Stimulated activated effector memory CD8-positive, alpha-beta T cell treated with anti-CD3 and anti-CD28 coated beads, Interleukin-12 subunit alpha, Interleukin-12 subunit beta, amount 100 ng/mL, for 72 hours (primary cell): ENCODE results near the gene YPEL1.
"Not testable (repeated sequence)": the region's sequence is repeated elsewhere in the genome, so short reads cannot be mapped to it uniquely, and the experiment has no call there.

Experiments used
- ATAC-seq: fragments of 150-1000 bp; cut with Tn5 transposase; 2 replicates; pipeline ENCODE4 v1.10.0; 2021
- DNase-seq, 2 donors: peaks; one replicate each; pipeline ENCODE4 v3.0.0; 2021 to 2022; ENCODE audit warnings: low spot score in 2 of 2
- H3K27ac Mint-ChIP-seq: one replicate; pipeline ENCODE4 v1.8.0; 2022; ENCODE audit warnings: mild to moderate bottlenecking, mixed read lengths
- H3K36me3 Mint-ChIP-seq: one replicate; pipeline ENCODE4 v1.8.0; 2022; ENCODE audit warnings: mild to moderate bottlenecking, mixed read lengths
- H3K4me1 Mint-ChIP-seq: one replicate; pipeline ENCODE4 v1.8.0; 2022; ENCODE audit warnings: mixed read lengths
- H3K4me3 Mint-ChIP-seq: one replicate; pipeline ENCODE4 v1.8.0; 2022; ENCODE audit warnings: mild to moderate bottlenecking, mixed read lengths
- H3K9me3 Mint-ChIP-seq: one replicate; pipeline ENCODE4 v1.8.0; 2022; ENCODE audit warnings: mixed read lengths

YPEL1 gene

GRCh38 chr22:21688706-21689381, 46.8 kb downstream of the YPEL1 start:
- peaks cover 32% of the 10 kb centered on the region for H3K4me1 Mint-ChIP-seq
- peak overlapping the region; percentile 77 for H3K27ac Mint-ChIP-seq
- H3K4me3 Mint-ChIP-seq = no peak overlapping the region
- H3K36me3 Mint-ChIP-seq = peaks cover 80% of the 10 kb centered on the region
- no peak for ATAC-seq
- DNase-seq = no peak
- H3K9me3 Mint-ChIP-seq = no peaks in the 10 kb centered on the region

GRCh38 chr22:21688341-21688705, 47.3 kb downstream of the YPEL1 start:
- ATAC-seq = no peak
- DNase-seq = no peak
- H3K36me3 Mint-ChIP-seq = peaks cover 82% of the 10 kb centered on the region
- H3K9me3 Mint-ChIP-seq = no peaks in the 10 kb centered on the region
- no peak overlapping the region for H3K27ac Mint-ChIP-seq
- H3K4me3 Mint-ChIP-seq = no peak overlapping the region
- H3K4me1 Mint-ChIP-seq = peaks cover 32% of the 10 kb centered on the region

- H3K4me1 Mint-ChIP-seq = peaks cover 32% of the 10 kb centered on the region
- ATAC-seq (no peak), DNase-seq (no peak)
- no peaks in the 10 kb centered on the region for H3K9me3 Mint-ChIP-seq
- no peak overlapping the region for H3K27ac Mint-ChIP-seq
- H3K4me3 Mint-ChIP-seq = no peak overlapping the region
- peaks cover 82% of the 10 kb centered on the region for H3K36me3 Mint-ChIP-seq
Observed at GRCh38 chr22:21687685-21688259, 47.8 kb downstream of the YPEL1 start.

- Mint-ChIP-seq H3K36me3 (peaks cover 76% of the 10 kb centered on the region), H3K27ac (no peak overlapping the region), H3K4me1 (peaks cover 31% of the 10 kb centered on the region), H3K9me3 (no peaks in the 10 kb centered on the region), H3K4me3 (no peak overlapping the region)
- no peak for ATAC-seq
- DNase-seq = no peak
Observed at GRCh38 chr22:21686634-21687393, 48.8 kb downstream of the YPEL1 start.

GRCh38 chr22:21686193-21686608, 49.4 kb downstream of the YPEL1 start:
- no peak overlapping the region for H3K27ac Mint-ChIP-seq
- H3K36me3 Mint-ChIP-seq = peaks cover 74% of the 10 kb centered on the region
- ATAC-seq (no peak), DNase-seq (no peak)
- no peaks in the 10 kb centered on the region for H3K9me3 Mint-ChIP-seq
- H3K4me1 Mint-ChIP-seq = peaks cover 27% of the 10 kb centered on the region
- no peak overlapping the region for H3K4me3 Mint-ChIP-seq

GRCh38 chr22:21685164-21685513, 50.5 kb downstream of the YPEL1 start:
- H3K9me3 Mint-ChIP-seq = no peaks in the 10 kb centered on the region
- no peak overlapping the region for H3K27ac Mint-ChIP-seq
- H3K4me1 Mint-ChIP-seq = peaks cover 20% of the 10 kb centered on the region
- H3K36me3 Mint-ChIP-seq = peaks cover 70% of the 10 kb centered on the region
- no peak overlapping the region for H3K4me3 Mint-ChIP-seq
- ATAC-seq = no peak
- DNase-seq = no peak

- peaks cover 66% of the 10 kb centered on the region for H3K36me3 Mint-ChIP-seq
- H3K9me3 Mint-ChIP-seq = no peaks in the 10 kb centered on the region
- peaks cover 15% of the 10 kb centered on the region for H3K4me1 Mint-ChIP-seq
- DNase-seq (no peak), ATAC-seq (no peak)
- no peak overlapping the region for H3K27ac Mint-ChIP-seq
- no peak overlapping the region for H3K4me3 Mint-ChIP-seq
Observed at GRCh38 chr22:21684492-21685163, 51.0 kb downstream of the YPEL1 start.

- Mint-ChIP-seq H3K9me3 (no peaks in the 10 kb centered on the region), H3K36me3 (peaks cover 55% of the 10 kb centered on the region), H3K4me3 (no peak overlapping the region), H3K4me1 (peaks cover 7% of the 10 kb centered on the region), H3K27ac (peak overlapping the region; percentile 48)
- DNase-seq (no peak), ATAC-seq (no peak)
Observed at GRCh38 chr22:21683401-21683811, 52.2 kb downstream of the YPEL1 start.

GRCh38 chr22:21682385-21683175, 53.0 kb downstream of the YPEL1 start:
- Mint-ChIP-seq H3K36me3 (peaks cover 56% of the 10 kb centered on the region), H3K4me3 (no peak overlapping the region), H3K9me3 (no peaks in the 10 kb centered on the region), H3K27ac (no peak overlapping the region), H3K4me1 (peaks cover 7% of the 10 kb centered on the region)
- ATAC-seq (peak; percentile 6), DNase-seq (no peak)

- H3K4me3 Mint-ChIP-seq = no peak overlapping the region
- H3K36me3 Mint-ChIP-seq = peaks cover 63% of the 10 kb centered on the region
- no peak for DNase-seq
- no peaks in the 10 kb centered on the region for H3K9me3 Mint-ChIP-seq
- H3K4me1 Mint-ChIP-seq = peaks cover 7% of the 10 kb centered on the region
- ATAC-seq = no peak
- peak overlapping the region; percentile 43 for H3K27ac Mint-ChIP-seq
Observed at GRCh38 chr22:21681566-21682370, 53.8 kb downstream of the YPEL1 start.

GRCh38 chr22:21680830-21681565, 54.6 kb downstream of the YPEL1 start:
- Mint-ChIP-seq H3K9me3 (no peaks in the 10 kb centered on the region), H3K27ac (peak overlapping the region; percentile 43), H3K4me3 (no peak overlapping the region), H3K4me1 (peaks cover 7% of the 10 kb centered on the region), H3K36me3 (peaks cover 63% of the 10 kb centered on the region)
- ATAC-seq (no peak), DNase-seq (no peak)

- DNase-seq = no peak
- no peak overlapping the region for H3K4me3 Mint-ChIP-seq
- no peak overlapping the region for H3K27ac Mint-ChIP-seq
- H3K9me3 Mint-ChIP-seq = no peaks in the 10 kb centered on the region
- ATAC-seq = no peak
- peaks cover under 1% of the 10 kb centered on the region for H3K4me1 Mint-ChIP-seq
- peaks cover 58% of the 10 kb centered on the region for H3K36me3 Mint-ChIP-seq
Observed at GRCh38 chr22:21679383-21679782, 56.2 kb downstream of the YPEL1 start.

- DNase-seq, ATAC-seq, H3K4me1 Mint-ChIP-seq, H3K9me3 Mint-ChIP-seq, H3K4me3 Mint-ChIP-seq: not testable (repeated sequence)
- H3K27ac Mint-ChIP-seq = peak overlapping the region; percentile 32
- peaks cover 58% of the 10 kb centered on the region for H3K36me3 Mint-ChIP-seq
Observed at GRCh38 chr22:21678842-21679241, 56.8 kb downstream of the YPEL1 start.
